ENCODE data around the gene MYORG.

MYORG gene

GRCh38 chr9:34384368-34385165, 7.9 kb upstream of the MYORG start:
- DNase-seq (ENCODE audit: low spot score) = no peak

GRCh38 chr9:34383904-34384303, 7.2 kb upstream of the MYORG start:
- DNase-seq (ENCODE audit: low spot score) = no peak

GRCh38 chr9:34382879-34383278, 6.2 kb upstream of the MYORG start:
- DNase-seq (ENCODE audit: low spot score) = no peak

- DNase-seq (ENCODE audit: low spot score) = no peak
These were observed 5.4 kb upstream of the MYORG start for GRCh38 chr9:34382054-34382453.

- DNase-seq (ENCODE audit: low spot score) = no peak
These were observed 4.6 kb upstream of the MYORG start for GRCh38 chr9:34381323-34381722.

- DNase-seq (ENCODE audit: low spot score) = peak; percentile 77
These were observed 4.0 kb upstream of the MYORG start for GRCh38 chr9:34380511-34381315.

GRCh38 chr9:34380034-34380510, 3.4 kb upstream of the MYORG start:
- no peak for DNase-seq (ENCODE audit: low spot score)

GRCh38 chr9:34379334-34380033, 2.8 kb upstream of the MYORG start:
- peak; percentile 93 for DNase-seq (ENCODE audit: low spot score)

- no peak for DNase-seq (ENCODE audit: low spot score)
These were observed 1.8 kb upstream of the MYORG start for GRCh38 chr9:34378376-34379060.

- no peak for DNase-seq (ENCODE audit: low spot score)
These were observed 677 bp upstream of the MYORG start for GRCh38 chr9:34377404-34377746.

- DNase-seq (ENCODE audit: low spot score) = peak; percentile 50
These were observed 650 bp downstream of the MYORG start for GRCh38 chr9:34375901-34376595.

- DNase-seq (ENCODE audit: low spot score) = no peak
These were observed 1.7 kb downstream of the MYORG start for GRCh38 chr9:34374905-34375552.

- DNase-seq (ENCODE audit: low spot score) = no peak
These were observed 2.4 kb downstream of the MYORG start for GRCh38 chr9:34374339-34374738.

GRCh38 chr9:34373749-34374148, 2.9 kb downstream of the MYORG start:
- DNase-seq (ENCODE audit: low spot score) = no peak

- no peak for DNase-seq (ENCODE audit: low spot score)
These were observed 4.2 kb downstream of the MYORG start for GRCh38 chr9:34372467-34373011.

- DNase-seq (ENCODE audit: low spot score) = no peak
These were observed 4.7 kb downstream of the MYORG start for GRCh38 chr9:34371886-34372466.

- no peak for DNase-seq (ENCODE audit: low spot score)
These were observed 5.5 kb downstream of the MYORG start for GRCh38 chr9:34370970-34371880.

GRCh38 chr9:34370335-34370969, 6.2 kb downstream of the MYORG start:
- DNase-seq (ENCODE audit: low spot score) = no peak

- no peak for DNase-seq (ENCODE audit: low spot score)
These were observed 7.1 kb downstream of the MYORG start for GRCh38 chr9:34369636-34370035.

Data from activated CD4-positive, alpha-beta T cell treated with anti-CD3 and anti-CD28 coated beads, Interleukin-2, Interleukin-4, amounts not matched to agents 100 ng/mL and 50 ng/mL, durations not matched to agents 16 hours and 8 hours (primary cell).